HepG2 (cell line): Measurements from ENCODE around the gene SEPTIN12. TPM values are rescaled to one million over a fixed set of nuclear protein-coding genes. Genes with fewer than 3 reads are reported as not detected.
A peak's percentile ranks its signal among the peaks of the same experiment; 100 is the strongest.

ENCODE experiments used
- ATF2 ChIP-seq: sonication (generic); formaldehyde crosslinking; IDR thresholded peaks from 2 replicates; pipeline ENCODE4 v1.4.0; 2020; ENCODE audit warnings: missing genetic modification reagents
- CEBPB ChIP-seq: IDR thresholded peaks from 2 replicates; pipeline ENCODE4 v1.6.1; 2011; ENCODE audit warnings: low read depth, low read length, improper control_type of control experiment, borderline replicate concordance
- FOSL2 ChIP-seq: sonication (generic); formaldehyde crosslinking; IDR thresholded peaks from 2 replicates; pipeline ENCODE4 v1.4.0; 2020; ENCODE audit warnings: missing genetic modification reagents
- HMG20B ChIP-seq: conservative IDR thresholded peaks from 2 replicates; pipeline ENCODE4 v1.6.1; 2016; ENCODE audit warnings: missing genetic modification reagents, missing compliant biosample characterization
- HNF1B ChIP-seq: sonication (generic); formaldehyde crosslinking; IDR thresholded peaks from 2 replicates; pipeline ENCODE4 v1.5.1; 2020; ENCODE audit warnings: mild to moderate bottlenecking, moderate library complexity, missing genetic modification reagents
- KLF16 ChIP-seq, 2 experiments: sonication (generic) in 1 of 2; formaldehyde crosslinking in 1 of 2; IDR thresholded peaks; 2 replicates each; pipeline versions ENCODE4 v1.6.1 to v1.8.0; 2016 to 2023; ENCODE audit warnings: missing genetic modification reagents in 2 of 2, missing compliant biosample characterization in 1 of 2
- NONO ChIP-seq, 2 experiments: fragments of 450-650 bp in 1 of 2; sonication (generic) in 1 of 2; formaldehyde crosslinking in 1 of 2; IDR thresholded peaks in 1 of 2; conservative IDR thresholded peaks in 1 of 2; 2 replicates each; pipeline versions ENCODE4 v1.6.1 to v1.8.0; 2017 to 2022; ENCODE audit warnings: mild to moderate bottlenecking in 1 of 2, missing genetic modification reagents in 1 of 2, moderate library complexity in 1 of 2
- ZMYM3 ChIP-seq: sonication (generic); formaldehyde crosslinking; IDR thresholded peaks from 2 replicates; pipeline ENCODE4 v1.5.1; 2020; ENCODE audit warnings: mild to moderate bottlenecking, missing genetic modification reagents
- ZNF3 ChIP-seq: IDR thresholded peaks from 2 replicates; pipeline ENCODE4 v1.7.0; 2017; ENCODE audit warnings: inconsistent platforms
- ZNF337 ChIP-seq: sonication (generic); formaldehyde crosslinking; IDR thresholded peaks from 2 replicates; pipeline ENCODE4 v1.5.1; 2020; ENCODE audit warnings: missing genetic modification reagents, low read depth, mild to moderate bottlenecking, borderline replicate concordance
- ZNF496 ChIP-seq: sonication (generic); formaldehyde crosslinking; IDR thresholded peaks from 2 replicates; pipeline ENCODE4 v1.8.1; 2023; ENCODE audit warnings: mild to moderate bottlenecking, moderate library complexity, missing genetic modification reagents; ENCODE audit not compliant: insufficient replicate concordance
- ZNF546 ChIP-seq: sonication (generic); formaldehyde crosslinking; conservative IDR thresholded peaks from 2 replicates; pipeline ENCODE4 v1.8.1; 2023; ENCODE audit warnings: mild to moderate bottlenecking, missing genetic modification reagents
- polyA plus RNA-seq, 8 experiments: library from polyadenylated mRNA; depleted of rRNA in 3 of 8; stranded (reverse) in 7 of 8; unstranded in 1 of 8; fragments of >200 nt; fragmentation: Illumina TruSeq in 4 of 8; extraction: Trizol in 4 of 8; gene quantifications; 2 replicates each; pipeline versions ENCODE4 v1.2.1 to v1.2.3, GENCODE V29; 2011 to 2016; ENCODE audit warnings: low read depth in 4 of 8, missing spikeins in 1 of 8, mixed read lengths in 1 of 8; ENCODE audit not compliant: insufficient read depth in 1 of 8
- total RNA-seq, 5 experiments: library from RNA; depleted of rRNA; stranded (reverse); fragments of >200 nt; fragmentation: Illumina TruSeq; extraction: Trizol; gene quantifications; 2 replicates each; pipeline ENCODE4 v1.2.3, GENCODE V29; 2016; ENCODE audit warnings: low read depth in 1 of 5
- TF ChIP-seq, protein P1 (sequence below): sonication (generic); formaldehyde crosslinking; IDR thresholded peaks from 2 replicates; pipeline ENCODE4 v1.4.0; 2020; ENCODE audit warnings: missing genetic modification reagents, borderline replicate concordance
- TF ChIP-seq, protein P2 (sequence below): sonication (generic); formaldehyde crosslinking; IDR thresholded peaks from 2 replicates; pipeline ENCODE4 v1.5.1; 2020; ENCODE audit warnings: missing genetic modification reagents, mild to moderate bottlenecking, borderline replicate concordance

SEPTIN12 gene
- total and polyA plus RNA-seq, 2 of the 13 experiments (the other 11 are each of a cell fraction or from before 2014, with no cell fraction given): 0.22 TPM; not detected in 1

GRCh38 chr16:4792951-4793513, 4.9 kb upstream of the SEPTIN12 start (continued):
- no peak for TF ChIP-seq KLF16 (CRISPR knock-in tag; IDR thresholded peaks at IDR 0.05)
- TF ChIP-seq, protein P1, sequence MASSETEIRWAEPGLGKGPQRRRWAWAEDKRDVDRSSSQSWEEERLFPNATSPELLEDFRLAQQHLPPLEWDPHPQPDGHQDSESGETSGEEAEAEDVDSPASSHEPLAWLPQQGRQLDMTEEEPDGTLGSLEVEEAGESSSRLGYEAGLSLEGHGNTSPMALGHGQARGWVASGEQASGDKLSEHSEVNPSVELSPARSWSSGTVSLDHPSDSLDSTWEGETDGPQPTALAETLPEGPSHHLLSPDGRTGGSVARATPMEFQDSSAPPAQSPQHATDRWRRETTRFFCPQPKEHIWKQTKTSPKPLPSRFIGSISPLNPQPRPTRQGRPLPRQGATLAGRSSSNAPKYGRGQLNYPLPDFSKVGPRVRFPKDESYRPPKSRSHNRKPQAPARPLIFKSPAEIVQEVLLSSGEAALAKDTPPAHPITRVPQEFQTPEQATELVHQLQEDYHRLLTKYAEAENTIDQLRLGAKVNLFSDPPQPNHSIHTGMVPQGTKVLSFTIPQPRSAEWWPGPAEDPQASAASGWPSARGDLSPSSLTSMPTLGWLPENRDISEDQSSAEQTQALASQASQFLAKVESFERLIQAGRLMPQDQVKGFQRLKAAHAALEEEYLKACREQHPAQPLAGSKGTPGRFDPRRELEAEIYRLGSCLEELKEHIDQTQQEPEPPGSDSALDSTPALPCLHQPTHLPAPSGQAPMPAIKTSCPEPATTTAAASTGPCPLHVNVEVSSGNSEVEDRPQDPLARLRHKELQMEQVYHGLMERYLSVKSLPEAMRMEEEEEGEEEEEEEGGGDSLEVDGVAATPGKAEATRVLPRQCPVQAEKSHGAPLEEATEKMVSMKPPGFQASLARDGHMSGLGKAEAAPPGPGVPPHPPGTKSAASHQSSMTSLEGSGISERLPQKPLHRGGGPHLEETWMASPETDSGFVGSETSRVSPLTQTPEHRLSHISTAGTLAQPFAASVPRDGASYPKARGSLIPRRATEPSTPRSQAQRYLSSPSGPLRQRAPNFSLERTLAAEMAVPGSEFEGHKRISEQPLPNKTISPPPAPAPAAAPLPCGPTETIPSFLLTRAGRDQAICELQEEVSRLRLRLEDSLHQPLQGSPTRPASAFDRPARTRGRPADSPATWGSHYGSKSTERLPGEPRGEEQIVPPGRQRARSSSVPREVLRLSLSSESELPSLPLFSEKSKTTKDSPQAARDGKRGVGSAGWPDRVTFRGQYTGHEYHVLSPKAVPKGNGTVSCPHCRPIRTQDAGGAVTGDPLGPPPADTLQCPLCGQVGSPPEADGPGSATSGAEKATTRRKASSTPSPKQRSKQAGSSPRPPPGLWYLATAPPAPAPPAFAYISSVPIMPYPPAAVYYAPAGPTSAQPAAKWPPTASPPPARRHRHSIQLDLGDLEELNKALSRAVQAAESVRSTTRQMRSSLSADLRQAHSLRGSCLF: no peak
- no peak for TF ChIP-seq ZNF546 (CRISPR knock-in tag)
- TF ChIP-seq ZNF496 (CRISPR knock-in tag): no peak
- TF ChIP-seq CEBPB: no peak
- no peak for TF ChIP-seq HMG20B (CRISPR knock-in tag)
- peak; percentile 73; the same call in 1 of the 2 replicates for TF ChIP-seq ZMYM3 (CRISPR knock-in tag)
- TF ChIP-seq ZNF337 (CRISPR knock-in tag): no peak
- no peak for TF ChIP-seq ZNF3
- TF ChIP-seq, protein P2, sequence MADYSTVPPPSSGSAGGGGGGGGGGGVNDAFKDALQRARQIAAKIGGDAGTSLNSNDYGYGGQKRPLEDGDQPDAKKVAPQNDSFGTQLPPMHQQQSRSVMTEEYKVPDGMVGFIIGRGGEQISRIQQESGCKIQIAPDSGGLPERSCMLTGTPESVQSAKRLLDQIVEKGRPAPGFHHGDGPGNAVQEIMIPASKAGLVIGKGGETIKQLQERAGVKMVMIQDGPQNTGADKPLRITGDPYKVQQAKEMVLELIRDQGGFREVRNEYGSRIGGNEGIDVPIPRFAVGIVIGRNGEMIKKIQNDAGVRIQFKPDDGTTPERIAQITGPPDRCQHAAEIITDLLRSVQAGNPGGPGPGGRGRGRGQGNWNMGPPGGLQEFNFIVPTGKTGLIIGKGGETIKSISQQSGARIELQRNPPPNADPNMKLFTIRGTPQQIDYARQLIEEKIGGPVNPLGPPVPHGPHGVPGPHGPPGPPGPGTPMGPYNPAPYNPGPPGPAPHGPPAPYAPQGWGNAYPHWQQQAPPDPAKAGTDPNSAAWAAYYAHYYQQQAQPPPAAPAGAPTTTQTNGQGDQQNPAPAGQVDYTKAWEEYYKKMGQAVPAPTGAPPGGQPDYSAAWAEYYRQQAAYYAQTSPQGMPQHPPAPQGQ (CRISPR knock-in tag): no peak
- no peak for TF ChIP-seq NONO (IDR thresholded peaks at IDR 0.05)
- TF ChIP-seq NONO (CRISPR knock-in tag; conservative IDR thresholded peaks at IDR 0.05): no peak
- TF ChIP-seq FOSL2: no peak
- TF ChIP-seq ATF2 (CRISPR knock-in tag): no peak
- TF ChIP-seq HNF1B (CRISPR knock-in tag): no peak
